Gastrocnemius medialis (tissue), 4 donors: ENCODE data around the gene PTPRN2.

Experiments
- CTCF ChIP-seq, 5 experiments: fragments of 450-650 bp in 3 of 5; fragments of 200-600 bp in 2 of 5; sonication (generic) in 2 of 5; IDR thresholded peaks in 4 of 5; conservative IDR thresholded peaks in 1 of 5; 1 replicate in 4 of 5; 2 replicates in 1 of 5; pipeline ENCODE4 v1.5.1; 2016 to 2019; ENCODE audit warnings: antibody characterized with exemption in 5 of 5, mild to moderate bottlenecking in 3 of 5, moderate library complexity in 3 of 5
- POLR2A ChIP-seq, 2 donors: fragments of 450-650 bp; IDR thresholded peaks; one replicate each; pipeline ENCODE4 v1.6.1; 2017; ENCODE audit warnings: antibody characterized with exemption in 2 of 2, mild to moderate bottlenecking in 2 of 2, moderate library complexity in 2 of 2

- no peak for TF ChIP-seq CTCF (IDR thresholded peaks at IDR 0.05 in 4 of 5, conservative IDR thresholded peaks at IDR 0.05 in 1 of 5)
- TF ChIP-seq POLR2A (IDR thresholded peaks at IDR 0.05), result no peak
Observed at GRCh38 chr7:157859915-157860314, 727.7 kb downstream of the PTPRN2 start.
